Activated T-cell treated with anti-CD3 and anti-CD28 coated beads for 48 hours (primary cell): ENCODE results near the gene TCP11L2.
"Not testable (repeated sequence)": the region's sequence is repeated elsewhere in the genome, so short reads cannot be mapped to it uniquely, and the experiment has no call there.

Experiments
- DNase-seq: peaks from one replicate; pipeline ENCODE4 v3.0.0-alpha.2; 2020; ENCODE audit warnings: low read depth

Gene TCP11L2

DNA sequence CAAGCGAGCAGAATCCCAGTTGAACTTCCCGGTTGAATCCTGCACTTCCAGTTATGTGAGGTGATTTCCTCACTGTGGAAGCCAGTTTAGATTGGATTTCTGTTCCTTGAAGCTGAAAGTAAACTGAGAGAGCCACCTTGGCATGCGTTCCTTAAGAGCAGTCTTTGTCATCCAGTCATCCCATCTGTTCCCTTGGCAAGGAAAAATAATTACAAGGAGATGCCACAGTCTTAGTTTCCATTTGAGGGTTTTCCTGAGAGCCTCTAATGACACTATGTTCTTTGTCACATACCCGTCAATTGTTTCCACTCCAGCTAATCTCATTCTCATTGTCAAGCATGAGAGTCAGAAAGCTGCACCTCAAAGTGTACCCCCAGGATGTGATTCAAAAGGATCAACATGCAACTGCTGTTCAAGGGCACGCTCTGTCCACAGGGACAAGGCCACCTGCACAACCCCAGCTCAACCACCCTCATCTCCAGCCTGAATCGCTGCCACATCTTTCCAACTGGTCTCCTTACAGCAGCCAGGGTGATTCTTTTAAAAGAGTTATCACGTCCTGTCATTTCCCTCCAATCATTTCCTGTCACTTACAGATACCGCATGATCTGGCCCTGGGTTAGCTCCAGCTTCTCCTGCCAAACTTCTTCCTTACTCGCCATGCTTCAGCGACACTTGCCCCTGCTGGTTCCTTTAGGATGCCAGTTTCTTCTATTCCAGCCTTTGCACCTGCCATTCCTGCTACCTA lies 18.0 kb upstream of the TCP11L2 start:
- no peak for DNase-seq

- no peak for DNase-seq
Measured at GRCh38 chr12:106285982-106286381, 16.6 kb upstream of the TCP11L2 start.

GRCh38 chr12:106286576-106287162 lies 15.9 kb upstream of the TCP11L2 start:
- not testable (repeated sequence) for DNase-seq

- DNase-seq, result no peak
Measured at GRCh38 chr12:106287364-106287763, 15.2 kb upstream of the TCP11L2 start.

DNA sequence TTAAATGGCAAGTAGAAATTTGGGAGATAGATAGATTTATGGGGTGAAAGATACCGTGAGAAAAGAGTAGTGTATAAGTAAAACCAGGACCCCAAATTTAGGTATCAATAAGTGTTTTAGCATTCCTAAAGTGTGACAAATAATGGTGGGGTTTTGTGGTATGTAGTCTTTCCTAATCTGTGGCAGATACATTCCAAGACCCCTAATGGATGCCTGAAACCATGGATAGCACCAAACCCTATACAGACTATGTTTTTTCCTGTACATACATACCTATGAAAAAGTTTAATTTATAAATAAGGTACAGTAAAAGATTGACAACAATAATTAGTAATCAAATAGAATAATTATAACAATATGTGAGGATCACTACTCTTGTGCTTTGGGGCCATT lies 14.4 kb upstream of the TCP11L2 start:
- DNase-seq, result no peak

GRCh38 chr12:106288494-106289195 lies 13.9 kb upstream of the TCP11L2 start:
- no peak for DNase-seq

DNA sequence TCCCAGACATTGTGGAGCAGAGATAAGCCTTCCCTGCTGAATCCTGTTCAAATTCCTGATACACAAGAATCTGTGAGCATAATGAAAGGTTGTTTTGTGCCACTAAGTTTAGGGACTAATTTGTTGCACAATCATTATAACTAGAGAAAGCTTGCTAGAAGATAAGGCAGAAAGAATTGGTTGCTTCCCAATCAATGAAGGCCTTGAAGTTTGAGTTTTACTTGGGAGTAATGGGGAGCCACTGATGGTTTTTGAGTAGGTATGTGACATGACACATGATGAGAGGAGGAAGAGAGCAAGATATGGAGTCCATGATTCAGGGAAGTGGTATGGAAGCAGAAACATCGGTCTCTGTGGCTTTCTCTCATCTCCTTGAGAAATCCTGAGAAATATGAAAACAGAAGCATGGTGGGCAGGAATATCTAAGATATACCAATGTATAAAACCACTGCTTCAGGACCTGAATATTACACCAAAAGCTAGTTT lies 13.3 kb upstream of the TCP11L2 start:
- DNase-seq, result no peak

- DNase-seq, result no peak
Measured at GRCh38 chr12:106290666-106291065, 11.9 kb upstream of the TCP11L2 start.

- no peak for DNase-seq
Measured at GRCh38 chr12:106291342-106291741, 11.2 kb upstream of the TCP11L2 start.

DNA sequence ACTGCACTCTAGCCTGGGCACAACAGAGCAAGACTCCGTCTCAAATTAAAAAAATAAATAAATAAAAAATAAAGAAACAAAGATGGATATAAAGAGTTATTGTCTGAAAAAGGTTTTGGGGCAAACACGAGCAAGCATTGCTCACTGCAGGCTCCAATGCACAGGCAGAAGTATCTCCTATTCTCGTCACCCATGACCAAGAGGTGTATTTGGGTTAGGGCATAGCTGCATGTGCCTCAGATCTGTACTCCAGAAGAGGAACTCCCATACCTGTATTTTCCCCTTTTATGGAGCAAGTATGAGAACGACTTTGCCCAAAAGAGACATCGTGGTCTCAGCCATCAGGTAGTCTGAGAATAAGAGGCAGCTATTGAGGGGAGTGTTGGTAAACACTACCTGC lies 10.2 kb upstream of the TCP11L2 start:
- DNase-seq, result no peak

DNA sequence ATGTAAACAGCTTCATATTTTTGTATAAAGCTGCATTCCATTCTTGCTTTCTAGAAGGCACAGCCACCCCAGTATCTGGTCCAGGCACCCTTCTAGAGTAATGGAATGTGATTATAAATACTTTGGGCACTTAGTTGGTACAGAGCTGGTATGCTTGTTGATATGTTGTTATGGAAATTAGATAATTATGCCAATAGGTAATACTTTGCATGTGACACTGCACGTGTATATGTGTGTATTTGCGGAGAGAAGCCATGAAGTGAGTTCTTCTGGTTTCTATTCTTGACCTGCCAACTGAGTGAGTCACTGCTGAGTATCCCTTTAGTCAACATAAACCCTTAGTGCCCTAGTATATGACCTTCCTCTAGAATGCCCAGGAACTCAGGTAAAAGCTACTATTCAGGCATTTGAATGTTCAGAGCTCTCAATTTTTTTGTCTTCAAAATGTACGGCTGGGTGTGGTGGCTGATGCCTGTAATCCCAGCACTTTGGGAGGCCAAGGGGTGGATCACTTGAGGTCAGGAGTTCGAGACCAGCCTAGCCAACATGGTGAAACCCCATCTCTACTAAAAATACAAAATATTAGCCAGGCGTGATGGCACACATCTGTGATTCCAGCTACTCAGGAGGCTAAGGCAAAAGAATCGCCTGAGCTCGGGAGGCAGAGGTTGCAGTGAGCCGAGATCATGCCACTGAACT lies 6.2 kb upstream of the TCP11L2 start:
- DNase-seq, result no peak

DNA sequence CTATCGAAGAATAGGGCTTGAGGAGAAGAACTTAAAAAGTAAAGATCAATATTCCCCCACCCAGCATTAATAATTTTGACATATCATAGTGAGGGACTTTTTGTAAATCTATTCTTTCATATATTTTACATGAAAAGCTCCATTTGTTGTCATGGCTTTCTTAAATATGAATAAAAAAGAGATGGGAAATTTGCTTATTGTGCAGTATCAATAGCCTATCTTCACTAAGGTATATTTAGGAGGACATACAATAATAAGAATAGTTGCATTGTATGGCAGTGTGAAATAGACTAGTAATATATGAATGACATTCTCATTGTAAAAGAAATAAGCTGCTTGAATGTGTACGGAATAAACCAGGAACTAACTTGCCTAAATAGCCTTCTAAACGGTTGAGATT lies 5.5 kb upstream of the TCP11L2 start:
- DNase-seq, result no peak

GRCh38 chr12:106297681-106298080 lies 4.9 kb upstream of the TCP11L2 start:
- DNase-seq, result no peak

DNA sequence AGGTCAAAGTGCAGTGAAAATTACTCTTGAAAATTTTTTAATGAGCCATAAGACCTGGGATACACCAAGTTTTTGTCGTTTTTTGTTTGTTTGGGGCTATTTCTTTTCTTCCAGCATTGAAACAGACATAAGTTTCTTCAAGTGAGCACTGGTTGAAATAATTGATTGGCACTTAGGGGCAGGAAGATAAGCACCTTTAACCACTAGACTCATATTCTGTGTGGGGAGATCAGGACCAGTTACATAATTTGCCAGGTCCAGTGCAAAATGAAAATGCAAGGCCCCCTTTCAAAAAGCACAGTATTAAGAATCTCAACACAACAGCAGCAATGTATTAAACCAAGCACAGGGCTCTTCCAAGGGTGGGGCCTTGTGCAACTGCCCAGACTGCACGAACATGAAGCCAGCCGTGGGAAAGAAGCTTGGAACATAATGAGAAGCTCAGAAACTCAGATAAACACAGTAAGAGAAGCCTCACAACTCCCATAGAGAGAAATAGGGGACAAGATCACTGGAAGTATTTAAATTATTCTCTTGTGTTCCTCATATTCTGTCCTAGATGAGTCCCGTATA lies 3.2 kb upstream of the TCP11L2 start:
- DNase-seq, result no peak

DNA sequence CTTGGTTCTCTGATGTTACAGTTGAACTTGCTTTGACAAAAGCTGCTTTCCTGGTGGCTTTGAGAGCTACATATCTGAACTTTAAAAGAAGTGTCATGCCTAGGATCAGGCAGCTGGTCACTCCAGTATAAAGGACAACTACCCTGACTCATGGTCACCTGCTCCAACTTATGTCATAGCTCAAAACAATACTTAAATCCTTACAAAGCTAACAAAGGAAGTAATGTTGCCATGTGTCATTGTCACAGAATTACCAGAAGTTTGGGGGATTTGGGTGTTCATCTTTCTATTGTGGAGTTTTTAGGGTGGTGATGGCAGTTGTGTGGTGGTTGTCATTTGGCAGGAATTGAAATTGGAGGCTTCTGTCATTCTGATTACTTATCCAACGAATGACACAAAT lies 1.8 kb upstream of the TCP11L2 start:
- DNase-seq, result no peak

DNA sequence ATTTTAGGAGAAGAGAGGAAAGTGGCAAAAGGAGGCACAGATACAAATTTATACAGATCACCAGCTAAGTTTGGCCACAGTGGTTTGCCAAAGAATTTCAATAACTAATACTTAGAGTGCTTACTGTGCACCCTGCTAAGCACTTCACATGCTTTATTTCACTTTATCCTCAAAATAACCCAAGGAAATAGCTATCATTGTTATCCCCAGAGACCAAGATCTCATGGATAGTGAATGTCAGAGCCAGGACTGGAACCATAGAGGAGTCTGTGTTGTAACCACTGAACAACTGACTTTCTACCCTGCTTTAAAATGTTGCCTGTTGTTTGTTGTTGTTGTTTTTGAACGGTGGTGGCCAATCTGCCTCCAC lies 1.3 kb upstream of the TCP11L2 start:
- DNase-seq, result no peak

GRCh38 chr12:106301611-106302321 lies 767 bp upstream of the TCP11L2 start:
- peak; percentile 24 for DNase-seq

DNA sequence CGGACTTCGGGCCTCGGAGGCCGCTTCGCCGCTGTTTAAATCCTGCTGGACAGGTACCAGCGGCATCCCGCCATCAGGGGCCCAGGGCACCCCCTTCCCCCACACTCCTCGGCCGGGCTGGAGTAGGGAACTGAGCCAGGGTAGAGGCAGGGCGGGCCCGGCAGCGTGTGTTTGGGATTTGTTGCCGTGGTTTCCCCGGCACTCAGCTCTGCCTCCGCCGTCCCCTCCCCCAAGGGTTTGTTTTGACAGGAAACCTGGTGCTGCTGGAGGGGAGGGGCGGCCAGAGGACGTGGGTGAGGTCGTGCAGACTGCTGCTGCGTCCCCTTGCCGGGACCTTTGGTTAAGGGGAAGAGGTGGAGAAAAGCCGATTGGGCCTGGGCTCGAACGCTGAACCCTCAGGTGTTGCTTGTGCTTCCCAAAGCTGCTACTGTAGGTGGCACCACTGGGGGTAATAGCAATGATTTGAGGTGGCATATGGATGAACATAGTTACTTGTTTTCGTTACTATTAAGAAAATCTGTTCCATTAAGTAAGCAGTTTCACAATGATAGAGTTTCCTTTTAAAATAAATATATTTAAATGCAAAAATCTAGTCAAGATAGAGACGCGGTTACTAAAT lies 778 bp downstream of the TCP11L2 start:
- peak; percentile 66 for DNase-seq

DNA sequence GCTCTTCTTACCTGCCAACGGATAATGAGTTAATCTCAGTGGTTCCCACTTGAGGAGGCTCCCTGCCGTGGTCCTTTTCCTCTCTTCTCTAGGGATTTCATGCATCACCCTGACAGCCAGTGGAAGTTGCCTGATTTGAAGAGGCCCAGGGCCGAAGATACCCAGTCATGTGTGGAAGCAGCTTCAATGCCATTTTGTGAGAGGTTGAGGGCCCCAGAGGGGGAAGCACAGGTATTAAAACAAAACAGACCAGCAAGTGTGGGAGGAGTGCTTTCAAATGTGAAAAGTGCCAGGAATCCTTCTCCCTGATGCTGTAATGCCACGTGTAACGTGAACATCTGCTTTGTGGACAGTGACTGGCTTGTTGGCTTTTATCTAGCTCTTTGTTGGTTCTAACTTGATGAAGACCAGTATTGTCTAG lies 1.5 kb downstream of the TCP11L2 start:
- DNase-seq, result no peak

GRCh38 chr12:106304797-106305196 lies 2.3 kb downstream of the TCP11L2 start:
- no peak for DNase-seq

- DNase-seq, result no peak
Measured at GRCh38 chr12:106305376-106305775, 2.8 kb downstream of the TCP11L2 start.
